HG03521 (cell line): ENCODE measurements around the gene SIPA1L2.

Source experiments
- ATAC-seq: cut with Tn5 transposase; IDR thresholded peaks from one replicate; pipeline ENCODE4 v1.9.1; 2021; ENCODE audit warnings: mild to moderate bottlenecking, moderate library complexity; ENCODE audit not compliant: unreplicated experiment

The SIPA1L2 gene

DNA sequence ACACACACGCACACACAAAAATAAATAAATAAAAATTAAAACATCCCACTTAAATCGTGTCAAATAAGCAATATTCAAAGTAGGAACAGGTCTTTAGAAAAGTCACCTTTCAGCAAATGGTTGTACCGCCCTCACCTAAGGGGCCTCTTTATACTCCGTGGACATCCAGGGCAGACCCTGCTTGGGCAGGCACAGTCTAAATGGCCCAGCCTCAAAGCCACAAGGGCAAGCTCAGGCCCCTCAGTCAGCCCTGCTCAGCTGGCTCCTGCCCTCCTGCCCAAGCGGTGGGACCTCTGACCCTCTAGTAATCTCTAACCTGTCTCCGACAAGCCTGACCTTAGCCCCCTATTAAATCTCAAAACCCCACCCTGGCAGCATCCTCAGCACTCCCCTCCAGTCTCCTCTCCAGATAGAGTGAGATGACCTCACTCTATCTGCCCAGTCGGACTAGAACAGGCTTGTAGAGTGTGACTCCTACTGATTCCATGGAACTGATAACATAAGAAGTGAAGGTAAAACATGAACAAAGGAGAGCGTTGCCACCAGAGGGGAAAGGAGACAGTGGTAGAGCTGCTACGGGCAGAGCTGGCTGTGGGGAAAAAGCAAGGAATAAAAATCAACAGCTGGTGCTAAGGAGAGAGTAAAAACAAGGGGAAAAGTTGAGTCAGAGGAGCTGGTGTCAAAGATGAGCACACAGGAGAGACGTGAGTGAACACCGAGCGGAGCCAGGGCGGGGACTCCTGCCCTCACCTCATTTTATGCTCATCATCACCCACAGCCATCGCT is 36.0 kb downstream of the SIPA1L2 start:
- no peak for ATAC-seq

DNA sequence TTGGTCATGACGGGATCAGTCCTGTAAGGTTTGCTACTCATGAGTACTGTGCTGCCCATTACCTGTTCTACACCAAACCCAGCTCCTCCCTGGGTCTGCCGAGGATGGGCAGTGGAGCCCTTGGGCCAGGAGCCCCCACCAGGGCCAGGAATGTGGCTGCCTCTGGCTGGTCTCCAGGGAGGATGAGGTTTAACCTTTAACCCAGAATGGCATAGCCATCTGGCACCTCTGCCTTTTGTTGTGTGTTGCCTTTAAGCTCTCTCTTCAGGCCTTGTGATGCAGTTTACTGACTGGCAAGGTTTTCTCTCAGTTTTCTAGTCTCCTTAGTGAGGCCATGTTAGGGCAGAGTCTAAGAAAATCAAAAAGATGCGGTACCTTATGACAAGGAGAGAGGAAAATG is 38.6 kb downstream of the SIPA1L2 start:
- ATAC-seq: no peak

DNA sequence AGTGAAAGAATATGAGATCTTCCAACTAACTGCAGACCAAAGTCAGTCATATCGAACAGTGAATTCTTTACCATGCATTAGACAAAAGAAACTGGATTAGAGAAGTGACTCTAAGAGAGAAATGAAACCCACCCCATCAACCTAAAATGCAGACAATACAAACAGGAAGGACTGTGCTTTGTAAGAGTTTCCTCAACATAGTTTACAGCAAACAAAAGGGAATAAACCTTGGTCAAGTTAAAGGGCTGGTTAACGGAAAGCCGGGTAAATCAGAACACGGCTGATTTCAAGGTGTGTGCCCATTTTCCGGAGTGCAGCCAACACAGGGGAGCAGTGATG is 39.2 kb downstream of the SIPA1L2 start:
- peak; percentile 63 for ATAC-seq

GRCh38 chr1:232589812-232590743 is 39.9 kb downstream of the SIPA1L2 start:
- peak; percentile 31 for ATAC-seq

DNA sequence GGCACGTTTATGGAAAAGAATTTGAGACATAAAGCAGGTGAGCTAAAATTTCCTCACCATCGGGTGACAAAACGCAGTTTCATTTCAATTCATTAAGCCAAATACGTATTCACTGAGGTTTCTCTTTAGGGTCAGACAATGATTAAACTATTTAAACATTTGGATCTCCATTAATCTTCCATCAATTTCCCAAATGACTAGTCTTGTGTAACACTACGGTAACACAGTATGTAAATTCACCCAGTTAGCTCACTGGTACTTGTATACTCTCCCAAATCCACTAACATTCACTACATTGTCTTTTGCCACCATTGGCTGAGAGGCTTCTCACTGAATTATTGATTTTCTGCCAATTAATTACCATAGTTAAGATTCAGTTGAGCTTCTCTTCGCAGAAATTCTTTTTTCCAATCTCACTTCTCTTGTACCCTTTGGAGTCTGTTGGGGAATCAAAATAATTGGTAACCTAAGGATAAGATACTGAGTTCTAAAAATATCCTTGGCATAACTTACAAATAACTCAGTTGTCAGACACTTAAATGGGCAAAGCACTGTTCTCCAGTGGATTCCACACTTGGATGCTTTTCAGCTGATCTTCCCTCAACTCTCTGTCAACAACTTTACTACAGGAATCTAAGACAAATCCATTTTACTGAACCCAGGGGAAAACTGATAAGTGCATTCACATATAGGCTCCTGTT is 40.7 kb downstream of the SIPA1L2 start:
- no peak for ATAC-seq

DNA sequence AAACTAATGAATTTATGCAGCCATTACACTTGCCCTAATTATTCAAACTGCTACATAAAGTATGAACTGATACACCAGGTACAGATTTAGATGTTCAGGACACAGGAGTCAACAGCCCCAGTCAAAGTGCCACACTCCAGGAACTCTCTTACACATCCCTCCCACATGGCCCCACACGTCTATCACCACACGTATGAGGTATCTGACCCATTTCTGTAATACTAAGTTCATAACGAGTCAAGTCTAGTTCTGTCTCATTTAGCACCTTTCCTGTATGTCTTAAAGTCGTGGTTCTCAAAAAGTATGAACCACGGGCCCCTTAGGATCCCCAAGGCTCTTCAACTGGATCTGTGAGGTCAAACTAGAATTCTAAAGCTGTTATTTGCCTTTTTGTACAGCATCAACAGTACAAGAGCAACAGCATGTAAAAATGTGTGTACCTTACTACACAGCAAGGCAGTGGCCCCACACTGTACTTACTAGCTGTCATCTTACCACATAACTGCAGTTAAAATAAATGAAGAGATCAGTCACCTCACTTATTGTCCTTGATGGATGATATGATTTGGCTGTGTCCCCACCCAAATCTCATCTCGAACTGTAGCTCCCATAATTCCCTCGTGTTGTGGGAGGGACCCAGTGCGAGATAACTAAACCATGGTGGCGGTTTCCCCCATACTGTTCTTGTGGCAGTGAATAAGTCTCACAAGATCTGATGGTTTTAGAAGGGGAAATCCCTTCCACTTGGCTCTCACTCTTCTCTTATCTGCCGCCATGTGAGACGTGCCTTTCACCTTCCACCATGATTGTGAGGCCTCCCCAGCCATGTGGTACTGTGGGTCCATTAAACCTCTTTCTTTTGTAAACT is 42.6 kb downstream of the SIPA1L2 start:
- no peak for ATAC-seq

DNA sequence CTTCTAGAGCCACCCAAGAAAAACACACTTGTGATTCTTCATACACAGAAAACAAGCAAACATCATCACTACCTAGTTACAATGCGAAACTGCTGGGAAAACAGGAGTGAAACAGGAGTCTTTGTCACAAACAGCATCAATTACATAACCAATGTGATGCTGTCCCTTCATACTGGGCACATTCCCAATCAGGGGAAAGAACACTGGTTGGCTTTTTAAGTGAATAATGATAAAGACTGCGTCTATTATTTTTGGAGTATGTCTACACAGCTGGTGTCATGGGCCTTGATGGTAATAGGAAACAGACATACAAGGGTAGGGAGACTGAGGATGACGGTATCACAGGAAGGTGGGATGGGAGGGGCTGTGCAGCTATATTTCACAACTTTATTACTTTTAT is 43.3 kb downstream of the SIPA1L2 start:
- no peak for ATAC-seq

GRCh38 chr1:232585486-232585885 is 44.4 kb downstream of the SIPA1L2 start:
- no peak for ATAC-seq

GRCh38 chr1:232581932-232582331 is 48.0 kb downstream of the SIPA1L2 start:
- no peak for ATAC-seq
